ENCODE measurements around the gene TSLP. TPM values are rescaled to one million over a fixed set of nuclear protein-coding genes. Genes with fewer than 3 reads are reported as not detected.

Gene TSLP
- total RNA-seq, 2 donors from 2014 or later = 3.6 to 3.7 TPM

GRCh38 chr5:111072949-111073682 lies 1.6 kb downstream of the TSLP start:
- Mint-ChIP-seq H3K9me3 (no peaks in the 10 kb centered on the region), H3K36me3 (ENCODE audit: insufficient read depth in 2 of 2) (peaks cover 4 to 5% of the 10 kb centered on the region in 2 donors), H3K4me1 (ENCODE audit: low read depth) (peaks cover 57% of the 10 kb centered on the region), H3K27me3 (ENCODE audit: low read depth) (peaks cover 81% of the 10 kb centered on the region), H3K27ac (peak overlapping the region; percentile 22), H3K4me3 (peak overlapping the region; percentile 91 to 99)
- DNase-seq = peak; percentile 74 to 84
- ATAC-seq (replicated peaks in 1 of 2) = peak; percentile 81

GRCh38 chr5:111074244-111074643 lies 2.7 kb downstream of the TSLP start:
- Mint-ChIP-seq H3K27me3 (ENCODE audit: low read depth) (peaks cover 79% of the 10 kb centered on the region), H3K9me3 (no peaks in the 10 kb centered on the region), H3K4me3 (peak overlapping the region; percentile 91 to 99), H3K36me3 (ENCODE audit: insufficient read depth in 2 of 2) (peaks cover 4 to 5% of the 10 kb centered on the region in 2 donors), H3K4me1 (ENCODE audit: low read depth) (peaks cover 57% of the 10 kb centered on the region), H3K27ac (no peak overlapping the region)
- DNase-seq (no peak), ATAC-seq (replicated peaks in 1 of 2) (no peak)

- ATAC-seq (replicated peaks in 1 of 2) (peak; percentile 65 to 68), DNase-seq (no peak)
- peak overlapping the region; percentile 24 to 99 for H3K4me3 Mint-ChIP-seq
- H3K27ac Mint-ChIP-seq = peak overlapping the region; percentile 0
- peaks cover 4 to 5% of the 10 kb centered on the region in 2 donors for H3K36me3 Mint-ChIP-seq (ENCODE audit: insufficient read depth in 2 of 2)
- H3K9me3 Mint-ChIP-seq = no peaks in the 10 kb centered on the region
- peaks cover 66% of the 10 kb centered on the region for H3K27me3 Mint-ChIP-seq (ENCODE audit: low read depth)
- peaks cover 54% of the 10 kb centered on the region for H3K4me1 Mint-ChIP-seq (ENCODE audit: low read depth)
These were observed 4.0 kb downstream of the TSLP start for GRCh38 chr5:111075520-111075919.

GRCh38 chr5:111076091-111076490 lies 4.6 kb downstream of the TSLP start:
- Mint-ChIP-seq H3K36me3 (ENCODE audit: insufficient read depth in 2 of 2) (peaks cover 4 to 5% of the 10 kb centered on the region in 2 donors), H3K27me3 (ENCODE audit: low read depth) (peaks cover 61% of the 10 kb centered on the region), H3K4me1 (ENCODE audit: low read depth) (peaks cover 49% of the 10 kb centered on the region), H3K9me3 (no peaks in the 10 kb centered on the region), H3K4me3 (no peak overlapping the region), H3K27ac (no peak overlapping the region)
- DNase-seq = no peak
- ATAC-seq (replicated peaks in 1 of 2) = no peak

GRCh38 chr5:111077678-111078077 lies 6.2 kb downstream of the TSLP start:
- Mint-ChIP-seq H3K36me3 (ENCODE audit: insufficient read depth in 2 of 2) (peaks cover 4 to 5% of the 10 kb centered on the region in 2 donors), H3K4me1 (ENCODE audit: low read depth) (peaks cover 33% of the 10 kb centered on the region), H3K9me3 (no peaks in the 10 kb centered on the region), H3K27ac (no peak overlapping the region), H3K27me3 (ENCODE audit: low read depth) (peaks cover 58% of the 10 kb centered on the region), H3K4me3 (no peak overlapping the region)
- ATAC-seq (replicated peaks in 1 of 2) = no peak
- no peak for DNase-seq

GRCh38 chr5:111079846-111080245 lies 8.3 kb downstream of the TSLP start:
- Mint-ChIP-seq H3K4me1 (ENCODE audit: low read depth) (peaks cover 14% of the 10 kb centered on the region), H3K36me3 (ENCODE audit: insufficient read depth in 2 of 2) (peaks cover 2% of the 10 kb centered on the region in 2 donors), H3K27me3 (ENCODE audit: low read depth) (peaks cover 54% of the 10 kb centered on the region), H3K27ac (no peak overlapping the region), H3K4me3 (no peak overlapping the region), H3K9me3 (no peaks in the 10 kb centered on the region)
- DNase-seq (no peak), ATAC-seq (replicated peaks in 1 of 2) (no peak)

- no peaks in the 10 kb centered on the region for H3K4me1 Mint-ChIP-seq (ENCODE audit: low read depth)
- no peak overlapping the region for H3K4me3 Mint-ChIP-seq
- H3K9me3 Mint-ChIP-seq = no peaks in the 10 kb centered on the region
- ATAC-seq (replicated peaks in 1 of 2) (no peak), DNase-seq (no peak)
- H3K36me3 Mint-ChIP-seq (ENCODE audit: insufficient read depth in 2 of 2) = no peaks in the 10 kb centered on the region
- no peak overlapping the region for H3K27ac Mint-ChIP-seq
- H3K27me3 Mint-ChIP-seq (ENCODE audit: low read depth) = peaks cover 36% of the 10 kb centered on the region
These were observed 11.8 kb downstream of the TSLP start for GRCh38 chr5:111083323-111083722.

- ATAC-seq (replicated peaks in 1 of 2) = peak; percentile 98
- H3K27me3 Mint-ChIP-seq (ENCODE audit: low read depth) = peaks cover 8% of the 10 kb centered on the region
- H3K27ac Mint-ChIP-seq = peak within 1 kb of the TSS; percentile 89
- H3K4me3 Mint-ChIP-seq = peak within 1 kb of the TSS; percentile 98
- H3K36me3 Mint-ChIP-seq (ENCODE audit: insufficient read depth in 2 of 2) = peaks cover 8 to 13% of the 10 kb centered on the region in 2 donors
- peak; percentile 88 to 91 for DNase-seq
- H3K9me3 Mint-ChIP-seq = peaks cover 2% of the 10 kb centered on the region in 2 donors
- H3K4me1 Mint-ChIP-seq (ENCODE audit: low read depth) = peaks cover 56% of the 10 kb centered on the region
These were observed 20.7 kb downstream of the TSLP start, which contains the start of gene WDR36 for GRCh38 chr5:111092062-111092853. WDR36 (plus strand) TSS chr5:111092348; CDS start chr5:111092457, 109 bp downstream.

GRCh38 chr5:111095982-111096381 lies 24.5 kb downstream of the TSLP start:
- H3K36me3 Mint-ChIP-seq (ENCODE audit: insufficient read depth in 2 of 2) = peaks cover 10 to 20% of the 10 kb centered on the region in 2 donors
- H3K27ac Mint-ChIP-seq = no peak overlapping the region
- ATAC-seq (replicated peaks in 1 of 2) (no peak), DNase-seq (no peak)
- H3K4me1 Mint-ChIP-seq (ENCODE audit: low read depth) = peaks cover 65% of the 10 kb centered on the region
- peaks cover 2% of the 10 kb centered on the region in 2 donors for H3K9me3 Mint-ChIP-seq
- H3K27me3 Mint-ChIP-seq (ENCODE audit: low read depth) = no peaks in the 10 kb centered on the region
- no peak overlapping the region for H3K4me3 Mint-ChIP-seq

GRCh38 chr5:111099058-111099778 lies 27.7 kb downstream of the TSLP start:
- peak overlapping the region; percentile 38 for H3K27ac Mint-ChIP-seq
- peaks cover 5 to 25% of the 10 kb centered on the region in 2 donors for H3K36me3 Mint-ChIP-seq (ENCODE audit: insufficient read depth in 2 of 2)
- DNase-seq = no peak
- no peak overlapping the region for H3K4me3 Mint-ChIP-seq
- no peak for ATAC-seq (replicated peaks in 1 of 2)
- H3K27me3 Mint-ChIP-seq (ENCODE audit: low read depth) = no peaks in the 10 kb centered on the region
- H3K4me1 Mint-ChIP-seq (ENCODE audit: low read depth) = peaks cover 39% of the 10 kb centered on the region
- H3K9me3 Mint-ChIP-seq = no peaks in the 10 kb centered on the region

GRCh38 chr5:111106320-111106948 lies 34.9 kb downstream of the TSLP start:
- DNase-seq (no peak), ATAC-seq (replicated peaks in 1 of 2) (peak; percentile 47 to 67)
- Mint-ChIP-seq H3K9me3 (no peaks in the 10 kb centered on the region), H3K4me3 (no peak overlapping the region), H3K36me3 (ENCODE audit: insufficient read depth in 2 of 2) (peaks cover 7 to 47% of the 10 kb centered on the region in 2 donors), H3K27ac (peak overlapping the region; percentile 58), H3K4me1 (ENCODE audit: low read depth) (peaks cover 5% of the 10 kb centered on the region), H3K27me3 (ENCODE audit: low read depth) (no peaks in the 10 kb centered on the region)

- ATAC-seq (replicated peaks in 1 of 2) = no peak
- Mint-ChIP-seq H3K36me3 (ENCODE audit: insufficient read depth in 2 of 2) (peaks cover 7 to 51% of the 10 kb centered on the region in 2 donors), H3K4me1 (ENCODE audit: low read depth) (peaks cover 5% of the 10 kb centered on the region), H3K9me3 (no peaks in the 10 kb centered on the region), H3K27ac (no peak overlapping the region), H3K4me3 (no peak overlapping the region), H3K27me3 (ENCODE audit: low read depth) (no peaks in the 10 kb centered on the region)
- no peak for DNase-seq
These were observed 35.9 kb downstream of the TSLP start for GRCh38 chr5:111107371-111107770.

Measured in activated T-cell treated with anti-CD3 and anti-CD28 coated beads, Interleukin-2, amount 50 U/mL, for 72 hours (primary cell).